Measurements from ENCODE around the gene PRTG. TPM values are rescaled to one million over a fixed set of nuclear protein-coding genes. Genes with fewer than 3 reads are reported as not detected.

Gene PRTG
- total RNA-seq, 3 donors from 2014 or later = 5.2 to 11.6 (median 5.8) TPM

DNA sequence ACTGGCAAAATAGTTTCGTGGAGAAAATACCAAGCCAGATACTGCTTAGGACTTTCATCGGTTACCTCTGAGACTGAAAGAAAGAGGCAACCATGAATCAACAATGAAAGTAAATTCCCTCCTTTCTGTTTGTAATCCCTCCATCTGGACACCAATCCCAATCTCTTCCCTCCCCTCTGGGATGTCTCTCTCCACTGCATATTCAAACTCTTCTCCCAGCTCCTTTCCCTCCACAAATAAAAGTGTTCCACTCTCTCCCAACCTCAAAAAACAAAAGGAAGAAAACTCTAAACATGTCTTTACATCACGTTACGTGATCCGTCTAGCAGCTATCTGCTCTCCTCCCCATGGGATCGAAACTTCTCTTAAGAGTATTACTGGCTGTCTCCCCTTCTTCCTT, 55.2 kb downstream of the PRTG start:
- intact Hi-C loops (cut with DNase I; ENCODE audit: low total_unique reads) = loop anchor here (10.0 kb wide), 1 partner anchor 47 kb away; no protein-coding TSS in a partner anchor

DNA sequence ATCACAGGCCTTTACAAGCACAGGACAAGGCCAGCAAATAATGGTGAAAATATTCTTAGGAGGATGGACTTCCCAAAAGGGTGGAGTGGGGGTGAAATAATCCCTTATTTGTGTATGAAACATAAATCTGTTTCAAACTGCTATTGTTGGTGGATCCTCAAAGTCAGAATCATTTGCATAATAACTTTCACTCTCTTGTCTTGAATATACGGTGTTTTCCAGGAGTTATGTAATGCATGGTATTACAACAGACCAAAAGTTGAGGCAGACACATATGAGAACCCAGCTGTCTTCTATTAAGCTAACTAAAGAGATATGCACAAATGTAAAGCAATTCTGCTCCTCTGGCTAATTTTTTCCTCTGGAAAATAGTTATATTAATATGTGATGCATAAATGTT, 57.7 kb downstream of the PRTG start:
- Histone ChIP-seq H3K4me3 (no peak overlapping the region), H3K9me3 (no peaks in the 10 kb centered on the region), H3K27ac (no peak overlapping the region), H3K36me3 (no peaks in the 10 kb centered on the region), H3K4me1 (no peaks in the 10 kb centered on the region), H3K27me3 (no peaks in the 10 kb centered on the region)
- TF ChIP-seq POLR2AphosphoS5 (IDR thresholded peaks at IDR 0.05) (no peak), POLR2A (IDR thresholded peaks at IDR 0.05) (no peak)
- TF ChIP-seq, protein P1, sequence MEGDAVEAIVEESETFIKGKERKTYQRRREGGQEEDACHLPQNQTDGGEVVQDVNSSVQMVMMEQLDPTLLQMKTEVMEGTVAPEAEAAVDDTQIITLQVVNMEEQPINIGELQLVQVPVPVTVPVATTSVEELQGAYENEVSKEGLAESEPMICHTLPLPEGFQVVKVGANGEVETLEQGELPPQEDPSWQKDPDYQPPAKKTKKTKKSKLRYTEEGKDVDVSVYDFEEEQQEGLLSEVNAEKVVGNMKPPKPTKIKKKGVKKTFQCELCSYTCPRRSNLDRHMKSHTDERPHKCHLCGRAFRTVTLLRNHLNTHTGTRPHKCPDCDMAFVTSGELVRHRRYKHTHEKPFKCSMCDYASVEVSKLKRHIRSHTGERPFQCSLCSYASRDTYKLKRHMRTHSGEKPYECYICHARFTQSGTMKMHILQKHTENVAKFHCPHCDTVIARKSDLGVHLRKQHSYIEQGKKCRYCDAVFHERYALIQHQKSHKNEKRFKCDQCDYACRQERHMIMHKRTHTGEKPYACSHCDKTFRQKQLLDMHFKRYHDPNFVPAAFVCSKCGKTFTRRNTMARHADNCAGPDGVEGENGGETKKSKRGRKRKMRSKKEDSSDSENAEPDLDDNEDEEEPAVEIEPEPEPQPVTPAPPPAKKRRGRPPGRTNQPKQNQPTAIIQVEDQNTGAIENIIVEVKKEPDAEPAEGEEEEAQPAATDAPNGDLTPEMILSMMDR (IDR thresholded peaks at IDR 0.05) = no peak
- intact Hi-C loops (cut with DNase I; ENCODE audit: low total_unique reads) = loop anchor here (10.0 kb wide), 1 partner anchor 50 kb away; no protein-coding TSS in a partner anchor
- no peak for DNase-seq (ENCODE audit: low spot score in 2 of 2)

More for the DNA sequence above, 55.2 kb downstream of the PRTG start:
- no peak overlapping the region for H3K27ac ChIP-seq
- no peaks in the 10 kb centered on the region for H3K4me1 ChIP-seq
- no peaks in the 10 kb centered on the region for H3K27me3 ChIP-seq
- no peak for TF ChIP-seq POLR2AphosphoS5 (IDR thresholded peaks at IDR 0.05)
- no peak for TF ChIP-seq POLR2A (IDR thresholded peaks at IDR 0.05)
- TF ChIP-seq, protein P1 (IDR thresholded peaks at IDR 0.05) = no peak
- no peaks in the 10 kb centered on the region for H3K36me3 ChIP-seq
- DNase-seq (ENCODE audit: low spot score in 2 of 2) = no peak
- no peaks in the 10 kb centered on the region for H3K9me3 ChIP-seq
- no peak overlapping the region for H3K4me3 ChIP-seq

- Histone ChIP-seq H3K9me3 (no peaks in the 10 kb centered on the region), H3K4me1 (no peaks in the 10 kb centered on the region), H3K4me3 (no peak overlapping the region), H3K27ac (no peak overlapping the region), H3K36me3 (no peaks in the 10 kb centered on the region), H3K27me3 (no peaks in the 10 kb centered on the region)
- intact Hi-C loops (cut with DNase I; ENCODE audit: low total_unique reads) = loop anchor here (10.0 kb wide), 1 partner anchor 51 kb away; no protein-coding TSS in a partner anchor
- DNase-seq (ENCODE audit: low spot score in 2 of 2) = no peak
- TF ChIP-seq, protein P1 (IDR thresholded peaks at IDR 0.05) = no peak
- TF ChIP-seq POLR2AphosphoS5 (IDR thresholded peaks at IDR 0.05) (no peak), POLR2A (IDR thresholded peaks at IDR 0.05) (no peak)
Measured at GRCh38 chr15:55683376-55683775, 59.6 kb downstream of the PRTG start.

GRCh38 chr15:55681631-55682030, 61.3 kb downstream of the PRTG start:
- no peak overlapping the region for H3K27ac ChIP-seq
- H3K9me3 ChIP-seq = no peaks in the 10 kb centered on the region
- H3K27me3 ChIP-seq = no peaks in the 10 kb centered on the region
- intact Hi-C loops (cut with DNase I; ENCODE audit: low total_unique reads) = loop anchor here (10.0 kb wide), 1 partner anchor 53 kb away; no protein-coding TSS in a partner anchor
- H3K4me1 ChIP-seq = no peaks in the 10 kb centered on the region
- no peak for DNase-seq (ENCODE audit: low spot score in 2 of 2)
- no peaks in the 10 kb centered on the region for H3K36me3 ChIP-seq
- H3K4me3 ChIP-seq = no peak overlapping the region
- TF ChIP-seq POLR2AphosphoS5 (IDR thresholded peaks at IDR 0.05) (no peak), POLR2A (IDR thresholded peaks at IDR 0.05) (no peak)
- TF ChIP-seq, protein P1 (IDR thresholded peaks at IDR 0.05) = no peak

DNA sequence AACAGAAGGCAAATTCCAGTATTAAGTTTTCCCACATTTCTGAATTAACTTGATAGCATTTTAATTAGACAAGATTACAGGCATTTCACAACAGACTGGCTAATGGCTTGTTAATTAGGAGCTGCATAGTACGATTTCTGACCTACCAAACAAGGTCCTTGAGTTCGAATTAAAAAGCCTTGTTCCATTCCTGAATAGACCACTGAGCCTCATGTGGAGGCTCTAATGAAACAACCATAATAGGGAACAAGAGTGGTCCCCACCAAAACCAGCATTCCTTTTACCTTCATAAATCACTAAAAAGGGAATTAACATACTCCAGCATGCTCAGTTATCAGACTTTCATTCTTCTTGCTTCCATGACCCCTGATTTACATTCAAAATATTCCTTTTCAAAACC, 66.4 kb downstream of the PRTG start:
- no peak for DNase-seq (ENCODE audit: low spot score in 2 of 2)
- Histone ChIP-seq H3K27ac (no peak overlapping the region), H3K4me1 (no peaks in the 10 kb centered on the region), H3K36me3 (no peaks in the 10 kb centered on the region), H3K4me3 (no peak overlapping the region), H3K27me3 (no peaks in the 10 kb centered on the region), H3K9me3 (no peaks in the 10 kb centered on the region)
- no peak for TF ChIP-seq POLR2AphosphoS5 (IDR thresholded peaks at IDR 0.05)
- no peak for TF ChIP-seq POLR2A (IDR thresholded peaks at IDR 0.05)
- TF ChIP-seq, protein P1 (IDR thresholded peaks at IDR 0.05) = no peak
- intact Hi-C loops (cut with DNase I; ENCODE audit: low total_unique reads) = no loop called here
